GM10248 (cell line): Measurements from ENCODE around the gene MEX3A.

Source experiments
- CTCF ChIA-PET: fragments of 300-600 bp; sonication (Branson Sonifier 250); formaldehyde crosslinking; extraction: SDS; loops from one replicate; lab custom pipeline; 2021; ENCODE audit warnings: antibody characterized with exemption; lab: Yijun Ruan, JAX
- POLR2A ChIA-PET: fragments of 350-650 bp; sonication (Branson Sonifier 250); formaldehyde crosslinking; extraction: SDS; loops from one replicate; lab custom pipeline; 2020; ENCODE audit warnings: antibody characterized with exemption; lab: Yijun Ruan, JAX
- DNase-seq: peaks from one replicate; pipeline ENCODE4 v3.0.0; 2012; ENCODE audit errors: extremely low spot score
- CTCF ChIP-seq: IDR thresholded peaks from 2 replicates; pipeline ENCODE4 v1.5.1; 2012; ENCODE audit warnings: mild to moderate bottlenecking, low read depth; ENCODE audit errors: extremely low read depth, missing control alignments, control extremely low read depth

The MEX3A gene

GRCh38 chr1:156054500-156055280 is 27.6 kb downstream of the MEX3A start, which contains the start of gene LAMTOR2:
TSS of gene LAMTOR2 (plus strand) at chr1:156054782. CDS start at chr1:156054890, 108 bp downstream.
- TF ChIP-seq CTCF, result no peak
- POLR2A ChIA-PET, result no interaction called here
- CTCF ChIA-PET, result interaction anchor here (1.5 to 2.4 kb wide), 4 partner anchors 11 to 34 kb away, joined by 4 to 17 read pairs (median 6); partner anchors contain the start of gene SSR2
- peak; percentile 94 for DNase-seq

GRCh38 chr1:156053768-156054499 is 28.3 kb downstream of the MEX3A start, which contains the start of gene UBQLN4:
TSS of gene UBQLN4 (minus strand) at chr1:156053798. CDS start at chr1:156053701, 97 bp downstream.
- ChIA-PET POLR2A (no interaction called here), CTCF (interaction anchor here (0.9 to 2.4 kb wide), 9 partner anchors 10 to 113 kb away, joined by 3 to 17 read pairs (median 5); partner anchors contain the start of gene SSR2)
- peak; percentile 70 for TF ChIP-seq CTCF
- peak; percentile 94 for DNase-seq

GRCh38 chr1:156052862-156053767 is 29.1 kb downstream of the MEX3A start:
- peak; percentile 55 for TF ChIP-seq CTCF
- POLR2A ChIA-PET, result interaction anchor here (0.5 kb wide), 1 partner anchor 165 kb away, joined by 6 read pairs; no protein-coding TSS in a partner anchor
- CTCF ChIA-PET, result interaction anchor here (0.9 to 2.4 kb wide), 10 partner anchors 9 to 113 kb away, joined by 3 to 17 read pairs (median 4); partner anchors contain the start of gene SSR2
- DNase-seq, result peak; percentile 79

- CTCF ChIA-PET, result interaction anchor here (1.1 to 3.2 kb wide), 6 partner anchors 12 to 62 kb away, joined by 3 to 12 read pairs (median 3); no protein-coding TSS in a partner anchor
- POLR2A ChIA-PET, result no interaction called here
- no peak for TF ChIP-seq CTCF
- DNase-seq, result no peak
Observed at GRCh38 chr1:156051011-156051725, 31.1 kb downstream of the MEX3A start.

- CTCF ChIA-PET, result interaction anchor here (0.8 to 3.2 kb wide), 4 partner anchors 16 to 61 kb away, joined by 3 to 12 read pairs (median 4); no protein-coding TSS in a partner anchor
- TF ChIP-seq CTCF, result no peak
- POLR2A ChIA-PET, result no interaction called here
- no peak for DNase-seq
Observed at GRCh38 chr1:156050376-156050775, 31.9 kb downstream of the MEX3A start.
